Measurements from ENCODE around the gene HDGFL2.

DNA sequence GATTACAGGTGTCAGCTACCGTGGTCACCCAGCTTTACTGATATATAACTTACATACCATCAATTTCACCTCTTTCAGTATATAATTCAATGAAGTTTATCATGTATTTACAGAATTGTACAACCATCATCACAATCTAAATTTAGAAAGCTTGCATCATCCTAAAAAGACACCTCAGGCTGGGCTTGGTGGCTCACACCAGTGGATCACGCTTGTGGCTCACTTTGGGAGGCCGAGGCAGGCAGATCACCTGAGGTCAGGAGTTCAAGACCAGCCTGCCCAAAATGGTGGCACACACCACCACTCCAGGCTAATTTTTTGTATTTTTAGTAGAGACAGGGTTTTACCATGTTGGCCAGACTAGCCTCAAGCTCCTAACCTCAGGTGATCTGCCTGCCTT, 4.3 kb upstream of the HDGFL2 start:
- TF ChIP-seq TARDBP (IDR thresholded peaks at IDR 0.05) (no peak), SP1 (IDR thresholded peaks at IDR 0.05) (no peak), FOXK2 (IDR thresholded peaks at IDR 0.05) (no peak), BHLHE40 (IDR thresholded peaks at IDR 0.05; ENCODE audit: borderline replicate concordance) (no peak), ARNT (IDR thresholded peaks at IDR 0.05) (no peak), L3MBTL2 (conservative IDR thresholded peaks at IDR 0.05) (no peak), SUZ12 (IDR thresholded peaks at IDR 0.05) (no peak)
